Nephron (organoid): Measurements from ENCODE around the gene C1R.

ENCODE experiments used
- H3K27ac Mint-ChIP-seq, 3 experiments: 2 replicates each; pipeline ENCODE4 v1.8.0; 2020; ENCODE audit warnings: mixed read lengths in 3 of 3, mild to moderate bottlenecking in 2 of 3, moderate library complexity in 1 of 3
- H3K27me3 Mint-ChIP-seq: 2 replicates; pipeline ENCODE4 v1.8.0; 2021; ENCODE audit warnings: low read depth, mild to moderate bottlenecking, moderate library complexity, mixed read lengths
- H3K36me3 Mint-ChIP-seq: 2 replicates; pipeline ENCODE4 v1.8.0; 2020; ENCODE audit warnings: low read depth, mixed read lengths
- H3K4me1 Mint-ChIP-seq: 2 replicates; pipeline ENCODE4 v1.8.0; 2020; ENCODE audit warnings: mixed read lengths
- H3K4me3 Mint-ChIP-seq, 3 experiments: 2 replicates each; pipeline ENCODE4 v1.8.0; 2020; ENCODE audit warnings: mild to moderate bottlenecking in 3 of 3, mixed read lengths in 3 of 3, moderate library complexity in 2 of 3
- H3K9me3 Mint-ChIP-seq: 2 replicates; pipeline ENCODE4 v1.8.0; 2020; ENCODE audit warnings: mixed read lengths
- CTCF ChIP-seq, 3 experiments: fragments of 200-600 bp; sonication (generic); IDR thresholded peaks; one replicate each; pipeline ENCODE4 v1.5.0; 2021; ENCODE audit warnings: antibody characterized with exemption in 3 of 3; ENCODE audit not compliant: unreplicated experiment in 3 of 3

Gene C1R

GRCh38 chr12:7093486-7093885, 1.2 kb upstream of the C1R start:
- TF ChIP-seq CTCF (IDR thresholded peaks at IDR 0.05; ENCODE audit: unreplicated experiment in 3 of 3): no peak
- Mint-ChIP-seq H3K9me3 (no peaks in the 10 kb centered on the region), H3K27me3 (peaks cover 3% of the 10 kb centered on the region), H3K4me3 (no peak overlapping the region), H3K36me3 (peaks cover 5% of the 10 kb centered on the region), H3K27ac (no peak overlapping the region), H3K4me1 (peaks cover 14% of the 10 kb centered on the region)

GRCh38 chr12:7092986-7093460, 778 bp upstream of the C1R start:
- peaks cover 14% of the 10 kb centered on the region for H3K4me1 Mint-ChIP-seq
- H3K36me3 Mint-ChIP-seq: peaks cover under 1% of the 10 kb centered on the region
- peaks cover 3% of the 10 kb centered on the region for H3K27me3 Mint-ChIP-seq
- no peaks in the 10 kb centered on the region for H3K9me3 Mint-ChIP-seq
- TF ChIP-seq CTCF (IDR thresholded peaks at IDR 0.05; ENCODE audit: unreplicated experiment in 3 of 3): no peak
- no peak overlapping the region for H3K27ac Mint-ChIP-seq
- H3K4me3 Mint-ChIP-seq: peak overlapping the region; percentile 25 to 92 (median 90)

- Mint-ChIP-seq H3K4me3 (peak overlapping the region; percentile 84 to 92 (median 90)), H3K4me1 (peaks cover 14% of the 10 kb centered on the region), H3K9me3 (no peaks in the 10 kb centered on the region), H3K27me3 (peaks cover 3% of the 10 kb centered on the region), H3K36me3 (no peaks in the 10 kb centered on the region), H3K27ac (peak overlapping the region; percentile 82 to 93 (median 93))
- TF ChIP-seq CTCF (IDR thresholded peaks at IDR 0.05; ENCODE audit: unreplicated experiment in 3 of 3): no peak
Observed at GRCh38 chr12:7091660-7092228, 501 bp downstream of the C1R start.

GRCh38 chr12:7091171-7091570, 1.1 kb downstream of the C1R start:
- Mint-ChIP-seq H3K36me3 (no peaks in the 10 kb centered on the region), H3K27ac (peak overlapping the region in 1 of 3 experiments; percentile 51), H3K27me3 (peaks cover 3% of the 10 kb centered on the region)

GRCh38 chr12:7090222-7090998, 1.8 kb downstream of the C1R start:
- peak overlapping the region in 1 of 3 experiments; percentile 7 for H3K4me3 Mint-ChIP-seq
- TF ChIP-seq CTCF (IDR thresholded peaks at IDR 0.05; ENCODE audit: unreplicated experiment in 3 of 3): no peak
- peaks cover 14% of the 10 kb centered on the region for H3K4me1 Mint-ChIP-seq
- H3K36me3 Mint-ChIP-seq: no peaks in the 10 kb centered on the region
- H3K27ac Mint-ChIP-seq: no peak overlapping the region
- H3K9me3 Mint-ChIP-seq: no peaks in the 10 kb centered on the region
- peaks cover 3% of the 10 kb centered on the region for H3K27me3 Mint-ChIP-seq

More at GRCh38 chr12:7091171-7091570, 1.1 kb downstream of the C1R start:
- peaks cover 14% of the 10 kb centered on the region for H3K4me1 Mint-ChIP-seq
- H3K4me3 Mint-ChIP-seq: peak overlapping the region; percentile 68 to 92 (median 76)
- H3K9me3 Mint-ChIP-seq: no peaks in the 10 kb centered on the region
- no peak for TF ChIP-seq CTCF (IDR thresholded peaks at IDR 0.05; ENCODE audit: unreplicated experiment in 3 of 3)
